Mesenteric fat pad (tissue), 1 donor: Measurements from ENCODE around the gene COG6. TPM values are rescaled to one million over a fixed set of nuclear protein-coding genes. Genes with fewer than 3 reads are reported as not detected.

ENCODE experiments used
- DNase-seq: peaks from one replicate; pipeline ENCODE4 v3.0.0-alpha.2; 2020; ENCODE audit warnings: low spot score
- long read RNA-seq: library from polyadenylated mRNA; unstranded; transcript quantifications from one replicate; pipeline ENCODE4 v2.0.0, GENCODE V29; 2020
- total RNA-seq: library from RNA; stranded (reverse); fragmentation: NEBNext Ultra II Directional; extraction: Animal tissue kit (Norgen Biotek cat#: 25700); gene quantifications from one replicate; pipeline ENCODE4 v1.2.1, GENCODE V29; 2021
- donor health status: DM: yes; HTN: yes; CAD: no.

Gene COG6
- 27.1 TPM for total RNA-seq
- long read RNA-seq, partial matches to known transcripts: 4 of 9 reads
- long read RNA-seq, other reads (novel, unspliced or antisense): 3 of 9 reads

- peak; percentile 97 for DNase-seq
Observed at GRCh38 chr13:39655569-39656324, at the start of gene COG6. COG6 (plus strand) TSS chr13:39655662; CDS start chr13:39655727, 65 bp downstream.

GRCh38 chr13:39605677-39606320, 49.7 kb upstream of the COG6 start:
- no peak for DNase-seq

GRCh38 chr13:39607876-39608275, 47.6 kb upstream of the COG6 start:
- no peak for DNase-seq

GRCh38 chr13:39612023-39612637, 43.3 kb upstream of the COG6 start:
- DNase-seq: no peak

- no peak for DNase-seq
Observed at GRCh38 chr13:39616087-39616694, 39.3 kb upstream of the COG6 start.

- no peak for DNase-seq
Observed at GRCh38 chr13:39618561-39618960, 36.9 kb upstream of the COG6 start.

GRCh38 chr13:39623466-39623865, 32.0 kb upstream of the COG6 start:
- no peak for DNase-seq

- DNase-seq: no peak
Observed at GRCh38 chr13:39631307-39631706, 24.2 kb upstream of the COG6 start.

GRCh38 chr13:39632994-39633393, 22.5 kb upstream of the COG6 start:
- DNase-seq: no peak

- DNase-seq: no peak
Observed at GRCh38 chr13:39635564-39635963, 19.9 kb upstream of the COG6 start.

- no peak for DNase-seq
Observed at GRCh38 chr13:39637890-39638289, 17.6 kb upstream of the COG6 start.

- no peak for DNase-seq
Observed at GRCh38 chr13:39641645-39642044, 13.8 kb upstream of the COG6 start.

- DNase-seq: no peak
Observed at GRCh38 chr13:39646122-39646521, 9.3 kb upstream of the COG6 start.

GRCh38 chr13:39655041-39655568, 357 bp upstream of the COG6 start:
- DNase-seq: no peak

GRCh38 chr13:39656325-39656677, 839 bp downstream of the COG6 start:
- no peak for DNase-seq

GRCh38 chr13:39663508-39663907, 8.0 kb downstream of the COG6 start:
- no peak for DNase-seq

- DNase-seq: no peak
Observed at GRCh38 chr13:39663958-39664357, 8.5 kb downstream of the COG6 start.

- DNase-seq: no peak
Observed at GRCh38 chr13:39665763-39666162, 10.3 kb downstream of the COG6 start.

GRCh38 chr13:39670445-39670844, 15.0 kb downstream of the COG6 start:
- DNase-seq: no peak

- DNase-seq: no peak
Observed at GRCh38 chr13:39672378-39673132, 17.1 kb downstream of the COG6 start.

GRCh38 chr13:39675904-39676303, 20.4 kb downstream of the COG6 start:
- DNase-seq: no peak
